NCI-H748 (cell line): ENCODE results near the gene SLC25A30.

Source experiments
- DNase-seq: peaks from one replicate; lab custom pipeline; 2025; ENCODE audit not compliant: unreplicated experiment; lab: John Stamatoyannopoulos, UW

SLC25A30 gene

DNA sequence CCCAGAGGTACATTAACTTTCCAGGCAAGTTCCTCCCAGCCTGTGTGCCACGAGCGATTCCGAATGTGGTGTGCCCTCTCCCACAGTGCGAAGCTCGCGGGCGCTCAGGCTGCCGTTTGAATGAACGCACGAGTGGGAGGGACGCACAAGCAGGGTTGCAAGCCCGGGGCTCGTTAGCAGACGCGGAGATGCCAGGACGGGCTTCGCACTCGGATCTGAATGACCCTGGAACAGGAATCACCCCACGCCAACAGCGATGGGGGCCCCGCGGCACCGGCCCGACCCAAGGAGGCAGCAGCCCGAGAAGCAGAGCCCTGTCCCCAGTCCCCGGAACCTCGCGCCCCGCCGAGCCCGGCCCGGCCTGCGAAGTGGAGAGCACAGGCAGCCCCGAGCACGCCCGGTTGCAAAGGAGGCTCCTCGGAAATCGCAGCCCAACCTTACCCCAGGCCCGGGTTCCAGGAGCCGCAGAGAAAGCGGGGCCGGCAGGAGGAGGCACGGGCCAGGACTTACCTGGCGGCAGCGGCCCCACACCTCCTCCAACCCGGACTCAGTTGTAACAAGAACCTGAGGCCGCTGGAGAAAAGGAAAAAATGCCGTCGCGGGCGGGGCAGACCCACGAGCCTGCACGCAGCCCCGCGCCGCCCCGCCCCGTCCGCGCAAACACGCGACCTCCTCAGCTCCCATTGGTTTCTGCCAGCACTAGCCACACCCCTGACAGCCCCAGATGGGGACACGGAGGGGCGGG lies at the start of gene SLC25A30:
TSS of gene SLC25A30 (minus strand) at position 584 of the 745 bp plus-strand sequence. CDS start 6,948 bp downstream, outside the sequence.
- DNase-seq, result peak; percentile 93

GRCh38 chr13:45466359-45466758 lies 48.2 kb upstream of the SLC25A30 start:
- no peak for DNase-seq

DNA sequence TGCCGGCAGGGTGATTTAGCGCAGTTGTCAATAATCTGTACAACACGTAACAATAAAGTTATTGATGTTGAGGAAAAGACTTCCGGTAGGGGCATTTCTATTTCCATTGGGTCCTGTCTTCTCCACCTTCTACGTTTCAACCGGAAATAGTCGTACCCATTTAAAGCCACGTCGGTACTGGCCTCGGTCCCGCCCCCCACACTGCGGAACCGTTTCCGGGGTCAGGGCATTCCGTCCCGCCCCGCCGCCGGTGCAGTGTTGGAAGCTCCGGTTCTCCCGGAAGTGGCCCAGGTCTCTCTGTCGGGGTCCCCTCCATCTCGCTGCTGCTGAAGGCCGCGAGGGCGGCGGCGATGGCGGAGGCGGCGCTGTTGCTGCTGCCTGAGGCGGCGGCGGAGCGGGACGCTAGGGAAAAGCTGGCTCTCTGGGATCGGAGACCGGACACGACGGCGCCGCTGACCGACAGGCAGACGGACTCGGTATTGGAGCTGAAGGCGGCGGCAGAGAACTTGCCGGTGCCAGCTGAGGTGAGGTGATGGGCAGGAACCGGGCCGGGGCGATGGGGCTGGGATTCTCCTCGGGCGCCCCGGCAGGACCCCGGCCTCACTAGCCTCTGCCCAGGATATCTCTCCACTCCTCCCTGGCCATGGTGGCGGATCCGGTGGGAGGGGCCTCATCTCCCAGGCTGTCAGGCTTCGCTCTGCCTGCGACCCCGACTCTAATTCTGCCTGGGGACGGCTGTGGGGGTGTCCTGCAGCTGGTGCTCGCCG lies 46.7 kb upstream of the SLC25A30 start, which contains the start of gene COG3:
TSS of gene COG3 (plus strand) at position 253 of the 767 bp plus-strand sequence. CDS start at position 351, 98 bp downstream.
- peak; percentile 98 for DNase-seq

DNA sequence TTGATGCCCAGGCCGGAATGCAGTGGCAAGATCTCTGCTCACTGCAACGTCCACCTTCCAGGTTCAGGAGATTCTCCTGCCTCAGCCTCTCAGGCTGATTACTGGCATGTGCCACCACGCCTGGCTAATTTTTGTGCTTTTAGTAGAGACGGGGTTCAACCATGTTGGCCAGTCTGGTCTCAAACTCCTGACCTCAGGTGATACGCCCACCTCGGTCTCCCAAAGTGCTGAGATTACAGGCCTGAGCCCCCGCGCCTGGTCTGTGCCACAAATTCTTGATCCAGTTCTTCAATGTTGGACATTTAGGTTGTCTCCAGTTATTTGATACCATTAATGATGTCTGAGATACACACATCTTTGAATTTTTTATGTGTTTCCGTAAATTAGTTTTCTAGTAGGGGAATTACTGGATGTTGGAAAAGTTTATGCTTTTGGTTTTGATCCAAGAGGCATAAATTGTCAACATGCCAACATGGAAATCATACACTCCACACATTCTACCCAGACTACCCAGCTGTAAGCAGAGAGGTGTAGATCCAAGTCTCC lies 46.0 kb upstream of the SLC25A30 start:
- DNase-seq, result no peak

DNA sequence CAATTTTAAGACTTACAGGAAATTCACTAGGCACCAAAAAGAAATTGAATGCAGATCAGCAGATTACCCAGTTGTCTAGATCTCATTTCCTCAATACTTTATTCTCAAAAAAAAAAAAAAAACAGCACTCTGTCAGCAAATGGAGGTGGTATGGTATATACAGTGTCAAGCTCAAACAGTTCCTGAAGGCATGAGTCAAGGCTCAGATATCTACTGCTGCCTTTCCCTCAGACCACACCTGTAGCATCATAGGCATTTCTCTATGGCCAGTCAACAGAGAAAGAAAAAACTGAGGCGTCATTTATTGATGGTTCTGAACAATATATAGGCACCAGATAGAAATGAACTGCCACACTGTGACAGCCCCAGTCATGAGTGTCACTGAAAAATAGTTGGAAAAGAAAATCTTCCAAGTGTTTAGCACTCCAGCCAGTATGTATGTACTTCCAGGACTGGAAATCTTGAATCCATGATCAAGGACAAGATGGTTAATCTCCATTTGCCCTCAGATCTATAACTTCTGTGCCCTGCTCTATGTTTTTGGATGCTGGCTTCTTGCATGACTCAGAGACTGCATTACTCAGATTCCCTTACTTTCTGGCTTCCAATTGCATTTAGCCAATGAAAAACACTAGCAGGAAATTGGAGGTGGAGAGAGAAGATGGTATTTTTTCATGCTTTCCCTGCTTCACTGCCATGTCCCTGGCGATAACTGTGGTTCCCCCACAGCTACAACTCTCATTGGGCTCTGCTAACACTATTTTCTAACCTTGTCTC lies 38.2 kb upstream of the SLC25A30 start:
- DNase-seq, result no peak

GRCh38 chr13:45454204-45454603 lies 36.0 kb upstream of the SLC25A30 start:
- DNase-seq, result no peak

- no peak for DNase-seq
Measured at GRCh38 chr13:45451282-45451681, 33.1 kb upstream of the SLC25A30 start.

DNA sequence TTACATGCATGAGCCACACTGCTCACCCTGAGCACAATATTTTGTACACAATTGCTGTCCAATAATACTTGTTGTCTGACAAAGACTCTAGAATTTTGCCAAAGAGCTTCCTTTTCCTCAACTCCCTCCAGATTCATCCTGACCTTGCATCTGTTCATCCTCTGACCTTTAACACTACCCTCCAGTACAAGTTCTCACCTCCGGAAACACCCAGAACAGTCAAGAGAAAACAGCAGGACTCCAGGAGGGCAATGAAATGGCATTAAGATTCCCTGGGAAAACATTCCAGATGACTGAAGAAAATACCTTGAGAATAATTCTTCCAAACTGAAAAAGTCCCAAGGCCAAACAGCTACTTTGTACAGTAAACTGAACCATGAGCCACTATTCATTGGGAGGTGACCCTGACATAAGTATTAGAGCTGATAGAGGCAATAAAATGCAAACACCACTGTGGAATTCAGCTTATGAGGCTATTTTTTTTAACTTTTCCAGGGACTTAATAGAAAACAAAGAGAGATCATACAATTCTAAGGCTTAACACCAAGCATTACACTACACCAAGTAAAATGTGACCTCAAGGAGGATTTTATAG lies 30.9 kb upstream of the SLC25A30 start:
- DNase-seq, result no peak

GRCh38 chr13:45447050-45447661 lies 29.0 kb upstream of the SLC25A30 start:
- DNase-seq, result no peak

- DNase-seq, result no peak
Measured at GRCh38 chr13:45446181-45446580, 28.0 kb upstream of the SLC25A30 start.

GRCh38 chr13:45445053-45445452 lies 26.9 kb upstream of the SLC25A30 start:
- DNase-seq, result no peak

GRCh38 chr13:45441633-45442032 lies 23.5 kb upstream of the SLC25A30 start:
- no peak for DNase-seq

- DNase-seq, result no peak
Measured at GRCh38 chr13:45439781-45440462, 21.7 kb upstream of the SLC25A30 start.

GRCh38 chr13:45439008-45439407 lies 20.8 kb upstream of the SLC25A30 start:
- DNase-seq, result no peak

DNA sequence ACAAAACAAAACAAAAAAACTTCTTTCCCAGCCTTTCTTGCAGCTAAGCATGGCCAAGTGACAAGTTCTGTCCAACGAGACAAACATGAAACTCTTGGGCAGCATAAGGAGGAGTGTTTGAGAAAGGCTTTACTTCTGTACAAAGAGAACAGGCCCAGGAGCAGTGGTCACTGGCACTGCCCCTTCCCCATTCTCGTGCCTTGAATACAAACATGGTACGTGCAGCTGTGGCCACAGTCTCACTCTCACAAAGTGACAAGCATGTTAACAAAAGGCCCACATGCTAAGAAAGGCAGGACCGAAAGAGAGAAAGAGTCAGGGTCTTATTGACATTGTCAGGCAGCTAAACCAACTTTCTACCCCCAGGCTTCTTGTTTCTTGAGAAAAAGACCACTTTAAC lies 19.8 kb upstream of the SLC25A30 start:
- no peak for DNase-seq

- no peak for DNase-seq
Measured at GRCh38 chr13:45436953-45437352, 18.8 kb upstream of the SLC25A30 start.

- DNase-seq, result no peak
Measured at GRCh38 chr13:45436332-45436731, 18.2 kb upstream of the SLC25A30 start.

DNA sequence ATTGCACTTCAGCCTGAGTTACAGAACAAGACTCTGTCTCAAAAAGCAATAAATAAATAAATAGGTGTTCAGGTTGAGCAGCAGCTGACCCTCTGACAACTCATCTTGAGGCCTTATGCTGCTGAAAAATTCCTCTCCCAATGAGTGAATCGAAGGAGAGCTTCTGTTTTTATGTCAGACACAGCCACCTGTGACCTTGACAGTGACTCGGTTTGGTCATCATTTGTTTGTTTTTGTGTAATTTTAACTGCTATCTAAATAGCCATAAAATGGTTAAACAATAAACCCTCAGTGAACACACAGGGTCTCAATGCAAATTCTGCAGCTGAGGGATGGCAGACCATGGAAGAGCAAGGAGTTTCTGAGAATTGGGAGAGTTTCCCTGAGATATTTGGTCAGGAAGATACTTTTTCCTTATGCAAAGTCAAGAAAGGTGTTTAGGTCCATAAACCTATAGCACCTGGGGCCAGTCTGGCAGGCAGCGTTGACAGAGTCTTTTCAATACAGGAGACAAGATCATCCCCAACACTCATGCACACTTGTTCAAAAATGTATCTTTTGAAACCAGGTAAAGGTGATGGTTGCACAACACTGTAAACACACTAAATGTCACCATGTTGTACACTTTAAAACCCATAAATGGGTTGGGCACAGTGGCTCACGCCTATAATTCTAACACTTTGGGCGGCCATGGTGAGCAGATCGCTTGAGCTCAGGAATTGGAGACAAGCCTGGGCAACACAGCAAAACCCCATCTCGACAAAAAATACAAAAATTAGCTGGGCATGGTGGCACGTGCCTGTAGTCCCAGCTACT lies 16.6 kb upstream of the SLC25A30 start:
- DNase-seq, result peak; percentile 70

DNA sequence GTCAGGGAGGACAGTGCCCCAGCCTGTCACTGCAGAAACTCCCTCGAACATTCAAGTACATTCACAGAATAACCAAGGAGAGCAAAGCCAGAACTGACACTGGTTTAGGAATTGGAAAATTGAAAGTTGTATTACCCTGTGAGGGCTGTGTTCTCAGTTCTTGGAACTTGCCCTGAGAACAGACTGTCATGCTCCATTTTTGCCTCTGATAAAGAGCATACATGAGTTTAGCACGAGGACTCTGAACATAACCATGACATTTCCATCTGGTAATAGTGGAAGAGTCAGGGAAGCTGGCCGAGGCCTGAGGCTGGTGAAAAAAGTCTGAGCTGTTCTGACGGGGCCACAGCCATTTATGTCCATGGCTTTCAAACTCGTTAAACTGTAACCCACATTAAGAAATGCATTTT lies 15.2 kb upstream of the SLC25A30 start:
- DNase-seq, result no peak
